HG03135 (cell line): ENCODE data around the gene BBOF1.
"Not testable (repeated sequence)": the region's sequence is repeated elsewhere in the genome, so short reads cannot be mapped to it uniquely, and the experiment has no call there.

Source experiments
- ATAC-seq: cut with Tn5 transposase; IDR thresholded peaks from one replicate; pipeline ENCODE4 v1.9.1; 2021; ENCODE audit warnings: mild to moderate bottlenecking, moderate library complexity; ENCODE audit not compliant: unreplicated experiment

The BBOF1 gene

DNA sequence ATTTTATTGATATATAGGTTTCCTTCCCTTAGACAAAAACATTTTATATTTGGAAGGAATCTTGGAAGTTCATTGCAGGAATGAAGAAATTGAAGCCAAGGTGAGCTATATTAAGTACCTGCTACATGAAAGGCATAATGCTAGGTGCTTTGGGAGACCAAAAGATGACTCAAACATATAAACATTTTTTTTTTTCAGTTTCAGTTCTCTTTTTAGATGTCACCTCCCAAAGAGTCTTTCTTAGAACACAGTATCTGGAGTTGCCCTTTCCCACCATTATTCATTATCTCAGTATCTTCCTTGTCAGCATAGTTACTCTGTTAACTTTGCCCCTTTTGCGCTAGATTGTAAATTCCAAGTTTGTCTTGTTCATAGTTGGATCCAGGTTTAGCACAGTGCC, 66.7 kb downstream of the BBOF1 start:
- no peak for ATAC-seq

DNA sequence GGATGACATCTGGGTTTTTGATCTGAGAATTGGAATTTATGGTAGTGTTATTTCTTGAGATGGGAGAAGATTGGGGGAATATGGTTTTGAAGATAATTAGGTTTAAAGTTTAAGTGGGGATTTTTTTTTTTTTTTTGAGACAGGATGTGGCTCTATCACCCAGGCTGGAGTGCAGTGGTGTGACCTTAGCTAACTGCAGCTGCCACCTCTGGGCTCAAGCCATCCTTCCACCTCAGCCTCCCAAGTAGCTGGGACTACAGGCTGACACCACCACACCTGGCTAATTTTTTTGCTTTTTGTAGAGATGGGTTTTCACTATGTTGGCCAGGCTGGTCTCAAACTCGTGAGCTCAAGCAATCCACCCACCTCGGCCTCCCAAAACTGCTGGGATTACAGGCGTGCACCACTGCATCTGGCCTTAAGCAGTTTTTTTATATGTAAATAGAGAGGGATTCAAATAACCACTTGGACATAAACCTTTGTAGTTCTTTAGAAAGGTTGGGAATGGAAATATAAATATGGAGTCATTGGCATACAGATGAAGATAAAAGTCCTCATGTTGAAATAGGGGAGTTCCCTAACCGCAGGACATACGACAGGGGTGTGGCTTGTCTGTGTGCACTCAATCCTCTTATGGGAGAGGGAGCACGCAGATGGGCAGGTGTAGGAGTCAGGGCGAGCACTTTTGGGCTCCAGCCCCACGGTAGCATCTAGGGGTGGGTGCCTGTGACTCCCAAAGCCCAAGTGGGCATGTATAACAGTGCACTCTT, 70.3 kb downstream of the BBOF1 start:
- ATAC-seq: no peak

DNA sequence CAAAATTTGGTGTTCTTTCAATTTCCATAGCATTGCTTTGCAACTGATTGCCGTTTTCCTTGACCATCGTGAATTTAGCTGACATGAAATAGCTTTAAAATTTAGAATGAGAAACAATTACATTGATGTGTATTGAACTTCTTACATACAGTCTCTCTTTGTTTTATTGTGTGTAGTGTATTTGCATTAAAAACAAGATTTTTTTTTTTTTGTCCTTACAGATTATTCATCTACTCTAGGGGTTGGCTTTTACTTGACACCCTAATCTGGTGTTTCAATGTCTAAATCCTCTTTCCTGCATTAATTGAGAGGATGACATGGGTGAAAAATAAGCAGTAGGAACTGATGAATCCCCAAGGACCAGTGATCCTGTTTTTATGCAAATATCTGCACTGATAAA, 86.2 kb downstream of the BBOF1 start:
- no peak for ATAC-seq

DNA sequence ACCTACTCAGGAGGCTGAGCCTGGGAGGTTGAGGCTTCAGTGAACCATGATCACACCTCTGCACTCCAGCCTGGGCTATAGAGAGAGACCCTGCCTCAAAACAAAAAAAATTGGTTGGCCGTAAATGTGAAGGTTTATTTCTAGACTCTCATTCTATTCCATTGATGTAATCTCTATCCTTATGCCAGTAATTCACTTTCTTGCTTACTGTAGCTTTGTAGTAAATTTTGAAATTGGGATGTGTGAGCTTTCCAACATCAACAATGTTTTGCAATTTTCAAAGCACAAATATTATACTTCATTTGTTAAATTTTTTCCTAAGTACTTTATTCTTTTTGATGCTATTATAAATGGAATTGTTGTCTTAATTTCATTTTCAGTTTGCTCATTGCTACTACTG, 90.2 kb downstream of the BBOF1 start:
- no peak for ATAC-seq

DNA sequence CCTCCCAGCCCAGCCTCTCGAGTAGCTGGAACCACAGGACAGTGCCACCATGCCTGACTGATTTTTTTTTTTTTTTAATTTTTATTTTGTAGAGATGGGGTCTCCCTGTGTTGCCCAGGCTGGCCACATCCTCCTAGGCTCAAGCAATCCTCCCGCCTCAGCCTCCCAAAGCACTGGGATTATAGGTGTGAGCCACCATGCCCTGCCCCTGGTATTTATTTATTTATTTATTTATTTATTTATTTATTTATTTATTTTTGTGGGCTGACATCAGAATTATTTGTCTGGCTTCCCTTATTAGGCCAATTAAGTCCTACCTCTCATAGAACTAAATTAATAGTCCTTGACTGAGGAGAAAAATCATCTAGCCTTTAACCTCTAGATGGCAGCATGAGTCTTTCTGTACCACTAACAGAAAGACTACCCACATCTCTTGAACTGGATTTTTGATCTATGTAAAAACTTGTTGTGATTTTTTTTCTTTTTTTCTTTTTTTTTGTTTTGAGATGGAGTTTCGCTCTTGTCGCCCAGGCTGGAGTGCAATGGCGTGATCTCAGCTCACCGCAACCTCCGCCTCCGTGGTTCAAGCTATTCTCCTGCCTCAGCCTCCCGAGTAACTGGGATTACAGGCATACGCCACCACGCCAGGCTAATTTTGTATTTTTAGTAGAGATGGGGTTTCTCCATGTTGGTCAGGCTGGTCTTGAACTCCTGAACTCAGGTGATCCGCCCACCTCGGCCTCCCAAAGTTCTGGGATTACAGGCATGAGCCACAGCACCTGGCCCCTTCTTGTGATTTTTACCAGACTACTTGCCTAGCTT, 92.5 kb downstream of the BBOF1 start:
- ATAC-seq: not testable (repeated sequence)
